ENCODE measurements around the gene PEX11G. TPM values are rescaled to one million over a fixed set of nuclear protein-coding genes. Genes with fewer than 3 reads are reported as not detected.

Gene PEX11G
- total and polyA plus RNA-seq, 10 of the 15 experiments (the other 5 are each of a cell fraction or from before 2014, with no cell fraction given): 0.05 to 1.8 (median 0.73) TPM; not detected in 1

- TF ChIP-seq RAD21 (IDR thresholded peaks at IDR 0.05; ENCODE audit: insufficient read depth, low read depth, low read length): no peak
- TF ChIP-seq CTCF (IDR thresholded peaks at IDR 0.05 in 2 of 3, conservative IDR thresholded peaks at IDR 0.05 in 1 of 3; ENCODE audit: control insufficient read depth in 2 of 3, extremely low read depth in 1 of 3, insufficient read depth in 1 of 3, low read depth in 3 of 3, low read length in 3 of 3): no peak
- no peak for TF ChIP-seq IRF5 (IDR thresholded peaks at IDR 0.05; ENCODE audit: borderline replicate concordance)
- TF ChIP-seq NR2C1 (IDR thresholded peaks at IDR 0.05): peak; percentile 73
- TF ChIP-seq SMAD5 (IDR thresholded peaks at IDR 0.05; ENCODE audit: low read depth): no peak
- TF ChIP-seq PAX5 (IDR thresholded peaks at IDR 0.05; ENCODE audit: borderline replicate concordance, low read depth, low read length): peak; percentile 65; the same call in 1 of the 2 replicates
- TF ChIP-seq TCF12 (IDR thresholded peaks at IDR 0.05; ENCODE audit: low read depth, low read length): peak; percentile 89
- TF ChIP-seq NFXL1 (IDR thresholded peaks at IDR 0.05; ENCODE audit: borderline replicate concordance): no peak
- peak; percentile 94 to 100 for TF ChIP-seq BHLHE40 (IDR thresholded peaks at IDR 0.05; ENCODE audit: borderline replicate concordance in 1 of 2, low read depth in 2 of 2, low read length in 1 of 2)
- peak; percentile 88 for TF ChIP-seq NBN (IDR thresholded peaks at IDR 0.05)
- TF ChIP-seq ZNF384 (IDR thresholded peaks at IDR 0.05; ENCODE audit: borderline replicate concordance, low read depth, low read length): no peak
- TF ChIP-seq ZNF24 (IDR thresholded peaks at IDR 0.05): peak; percentile 13; the same call in 1 of the 2 replicates
- TF ChIP-seq SREBF1 (IDR thresholded peaks at IDR 0.05; ENCODE audit: low read length): peak; percentile 80
- peak; percentile 65; the same call in 1 of the 2 replicates for TF ChIP-seq ESRRA (IDR thresholded peaks at IDR 0.05; ENCODE audit: low read length)
- peak; percentile 85; the same call in 1 of the 2 replicates for TF ChIP-seq HDGF (IDR thresholded peaks at IDR 0.05)
- peak; percentile 90 for TF ChIP-seq DPF2 (IDR thresholded peaks at IDR 0.05)
- 0 out of 2 replicates have a peak, but pooled peaks have one; percentile 32 for TF ChIP-seq TCF3 (IDR thresholded peaks at IDR 0.05; ENCODE audit: borderline replicate concordance, insufficient read depth, low read depth, low read length)
- TF ChIP-seq, protein P1, sequence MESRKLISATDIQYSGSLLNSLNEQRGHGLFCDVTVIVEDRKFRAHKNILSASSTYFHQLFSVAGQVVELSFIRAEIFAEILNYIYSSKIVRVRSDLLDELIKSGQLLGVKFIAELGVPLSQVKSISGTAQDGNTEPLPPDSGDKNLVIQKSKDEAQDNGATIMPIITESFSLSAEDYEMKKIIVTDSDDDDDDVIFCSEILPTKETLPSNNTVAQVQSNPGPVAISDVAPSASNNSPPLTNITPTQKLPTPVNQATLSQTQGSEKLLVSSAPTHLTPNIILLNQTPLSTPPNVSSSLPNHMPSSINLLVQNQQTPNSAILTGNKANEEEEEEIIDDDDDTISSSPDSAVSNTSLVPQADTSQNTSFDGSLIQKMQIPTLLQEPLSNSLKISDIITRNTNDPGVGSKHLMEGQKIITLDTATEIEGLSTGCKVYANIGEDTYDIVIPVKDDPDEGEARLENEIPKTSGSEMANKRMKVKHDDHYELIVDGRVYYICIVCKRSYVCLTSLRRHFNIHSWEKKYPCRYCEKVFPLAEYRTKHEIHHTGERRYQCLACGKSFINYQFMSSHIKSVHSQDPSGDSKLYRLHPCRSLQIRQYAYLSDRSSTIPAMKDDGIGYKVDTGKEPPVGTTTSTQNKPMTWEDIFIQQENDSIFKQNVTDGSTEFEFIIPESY (IDR thresholded peaks at IDR 0.05): no peak
- peak; percentile 86 for TF ChIP-seq FOS (IDR thresholded peaks at IDR 0.05; ENCODE audit: borderline replicate concordance, extremely low read depth, insufficient read length)
- no peak for TF ChIP-seq SUZ12 (IDR thresholded peaks at IDR 0.05; ENCODE audit: unreplicated experiment)
- TF ChIP-seq, protein P2, sequence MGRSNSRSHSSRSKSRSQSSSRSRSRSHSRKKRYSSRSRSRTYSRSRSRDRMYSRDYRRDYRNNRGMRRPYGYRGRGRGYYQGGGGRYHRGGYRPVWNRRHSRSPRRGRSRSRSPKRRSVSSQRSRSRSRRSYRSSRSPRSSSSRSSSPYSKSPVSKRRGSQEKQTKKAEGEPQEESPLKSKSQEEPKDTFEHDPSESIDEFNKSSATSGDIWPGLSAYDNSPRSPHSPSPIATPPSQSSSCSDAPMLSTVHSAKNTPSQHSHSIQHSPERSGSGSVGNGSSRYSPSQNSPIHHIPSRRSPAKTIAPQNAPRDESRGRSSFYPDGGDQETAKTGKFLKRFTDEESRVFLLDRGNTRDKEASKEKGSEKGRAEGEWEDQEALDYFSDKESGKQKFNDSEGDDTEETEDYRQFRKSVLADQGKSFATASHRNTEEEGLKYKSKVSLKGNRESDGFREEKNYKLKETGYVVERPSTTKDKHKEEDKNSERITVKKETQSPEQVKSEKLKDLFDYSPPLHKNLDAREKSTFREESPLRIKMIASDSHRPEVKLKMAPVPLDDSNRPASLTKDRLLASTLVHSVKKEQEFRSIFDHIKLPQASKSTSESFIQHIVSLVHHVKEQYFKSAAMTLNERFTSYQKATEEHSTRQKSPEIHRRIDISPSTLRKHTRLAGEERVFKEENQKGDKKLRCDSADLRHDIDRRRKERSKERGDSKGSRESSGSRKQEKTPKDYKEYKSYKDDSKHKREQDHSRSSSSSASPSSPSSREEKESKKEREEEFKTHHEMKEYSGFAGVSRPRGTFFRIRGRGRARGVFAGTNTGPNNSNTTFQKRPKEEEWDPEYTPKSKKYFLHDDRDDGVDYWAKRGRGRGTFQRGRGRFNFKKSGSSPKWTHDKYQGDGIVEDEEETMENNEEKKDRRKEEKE (IDR thresholded peaks at IDR 0.05): no peak
- TF ChIP-seq RCOR1 (conservative IDR thresholded peaks at IDR 0.05; ENCODE audit: low read depth, low read length): no peak
Observed at GRCh38 chr19:7522072-7522922, 33.5 kb upstream of the PEX11G start, which contains the start of gene MCOLN1 (continued).

Data from GM12878 (cell line).